HG03066 (cell line): ENCODE measurements around the gene LRWD1.
A peak's percentile ranks its signal among the peaks of the same experiment; 100 is the strongest.

Experiments used
- ATAC-seq: cut with Tn5 transposase; IDR thresholded peaks from one replicate; pipeline ENCODE4 v1.9.1; 2021; ENCODE audit warnings: low read depth; ENCODE audit not compliant: unreplicated experiment

LRWD1 gene

DNA sequence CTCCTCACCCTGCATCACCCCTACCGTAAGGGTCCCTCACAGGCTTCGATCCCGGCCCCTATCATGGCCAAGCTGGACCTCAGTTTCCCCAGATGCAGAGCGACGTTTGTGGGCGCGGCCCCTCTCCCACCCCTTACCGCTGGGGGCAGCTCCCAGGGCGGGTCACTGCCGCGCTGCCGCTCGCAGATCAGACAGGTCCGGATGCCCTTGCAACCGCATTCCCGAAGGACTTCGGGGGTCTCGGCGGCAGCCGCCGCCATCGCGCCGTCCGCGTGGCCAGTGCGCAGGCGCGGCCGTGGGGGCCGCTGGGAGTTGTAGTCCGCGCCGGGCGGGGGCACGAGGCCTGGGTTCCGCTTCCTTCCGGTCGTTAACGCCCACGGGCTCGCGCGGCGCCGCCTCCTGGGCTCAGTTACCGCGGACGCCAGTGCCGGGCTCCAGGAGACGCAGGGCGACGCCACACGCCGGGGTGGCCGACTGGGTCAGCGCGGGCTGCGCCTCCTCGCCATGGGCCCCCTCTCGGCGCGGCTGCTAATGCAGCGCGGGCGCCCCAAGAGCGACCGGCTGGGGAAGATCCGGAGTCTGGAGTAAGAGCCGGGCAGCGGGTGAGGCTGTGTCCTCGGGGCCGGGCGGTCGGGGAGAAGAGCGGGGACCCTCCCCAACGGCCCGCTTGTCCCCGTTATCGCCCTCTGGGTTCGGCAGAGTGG, at the start of gene LRWD1, which contains the start of gene ALKBH4:
Gene LRWD1, plus strand, starts transcription at position 408 of the 704 bp plus-strand sequence. Its CDS starts 97 bp downstream, at position 505.
Gene ALKBH4, minus strand, starts transcription at position 287 of the 704 bp plus-strand sequence. Its CDS starts 27 bp downstream, at position 260.
- ATAC-seq: peak; percentile 82

DNA sequence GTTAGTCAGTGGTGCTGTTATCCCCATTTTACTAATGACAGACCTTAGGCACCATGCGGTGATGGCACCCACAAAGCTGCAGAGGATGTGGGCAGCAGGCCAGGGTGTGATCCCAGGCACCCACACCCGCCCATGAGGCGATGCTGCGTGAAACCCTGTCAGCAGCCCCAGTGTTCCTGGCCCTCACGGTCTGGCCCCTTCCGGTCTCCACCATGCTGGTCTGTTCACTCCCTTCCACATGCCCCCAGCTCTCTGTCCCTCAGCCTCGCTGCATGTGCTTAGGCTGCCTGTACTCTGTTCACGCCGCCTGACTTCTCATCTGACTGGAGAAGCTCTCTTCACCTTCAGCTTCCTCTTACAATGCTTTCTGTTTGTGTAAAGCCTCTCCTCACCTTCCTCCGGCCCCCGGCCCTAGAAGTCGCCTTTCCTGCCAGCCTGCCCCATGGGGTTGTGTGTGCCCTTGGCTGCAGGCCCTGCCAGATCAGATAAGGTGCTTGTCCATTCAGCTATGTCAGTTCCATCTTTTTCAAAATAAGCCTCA, 49.0 kb upstream of the LRWD1 start:
- ATAC-seq: peak; percentile 50

GRCh38 chr7:102416406-102416805, 48.4 kb upstream of the LRWD1 start:
- ATAC-seq: no peak

GRCh38 chr7:102417105-102417504, 47.7 kb upstream of the LRWD1 start:
- ATAC-seq: no peak

GRCh38 chr7:102418592-102418991, 46.2 kb upstream of the LRWD1 start:
- no peak for ATAC-seq

DNA sequence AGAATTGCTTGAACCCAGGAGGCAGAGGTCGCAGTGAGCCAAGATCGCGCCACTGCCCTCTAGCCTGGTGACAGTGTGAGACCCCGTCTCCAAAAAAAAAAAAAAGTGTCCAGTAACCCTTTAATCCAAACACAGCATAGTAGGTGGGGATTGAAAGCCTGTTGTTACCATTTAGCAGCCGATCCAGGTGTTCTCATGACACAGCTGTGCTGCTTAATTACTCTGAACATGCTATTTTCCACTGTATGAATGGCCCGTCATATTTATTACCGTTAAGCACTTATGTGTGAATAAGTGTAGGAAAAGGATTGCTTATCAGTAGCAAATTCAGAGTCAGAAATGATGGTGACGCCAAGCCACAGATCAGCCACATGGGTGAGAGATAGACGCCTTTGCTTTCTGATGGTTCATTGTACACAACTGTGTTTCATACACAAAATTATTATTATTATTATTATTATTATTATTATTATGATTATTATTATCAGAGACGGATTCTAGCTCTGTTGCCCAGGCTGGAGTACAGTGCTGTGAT, 43.0 kb upstream of the LRWD1 start:
- no peak for ATAC-seq

- no peak for ATAC-seq
Measured at GRCh38 chr7:102424129-102424551, 40.6 kb upstream of the LRWD1 start.

DNA sequence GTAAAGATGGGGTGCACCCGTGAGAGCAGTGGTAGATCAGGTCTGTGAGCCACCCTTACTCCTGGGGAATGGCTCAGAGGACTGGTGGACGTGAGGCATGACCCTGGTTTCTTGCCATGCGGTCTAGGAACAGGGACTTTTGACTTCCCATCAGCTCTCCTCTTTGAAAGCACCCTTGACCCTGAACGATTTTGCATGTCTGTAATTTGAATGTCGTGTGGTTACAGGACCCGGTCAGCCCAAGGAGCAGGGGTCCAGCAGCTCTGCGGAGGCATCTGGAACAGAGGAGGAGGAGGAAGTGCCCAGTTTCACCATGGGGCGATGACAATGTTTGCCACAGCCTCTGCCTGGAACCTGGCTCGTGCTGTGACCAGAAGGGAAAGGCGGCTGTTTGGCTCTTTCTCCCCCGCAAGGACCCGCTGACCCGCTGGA, 40.0 kb upstream of the LRWD1 start:
- no peak for ATAC-seq

DNA sequence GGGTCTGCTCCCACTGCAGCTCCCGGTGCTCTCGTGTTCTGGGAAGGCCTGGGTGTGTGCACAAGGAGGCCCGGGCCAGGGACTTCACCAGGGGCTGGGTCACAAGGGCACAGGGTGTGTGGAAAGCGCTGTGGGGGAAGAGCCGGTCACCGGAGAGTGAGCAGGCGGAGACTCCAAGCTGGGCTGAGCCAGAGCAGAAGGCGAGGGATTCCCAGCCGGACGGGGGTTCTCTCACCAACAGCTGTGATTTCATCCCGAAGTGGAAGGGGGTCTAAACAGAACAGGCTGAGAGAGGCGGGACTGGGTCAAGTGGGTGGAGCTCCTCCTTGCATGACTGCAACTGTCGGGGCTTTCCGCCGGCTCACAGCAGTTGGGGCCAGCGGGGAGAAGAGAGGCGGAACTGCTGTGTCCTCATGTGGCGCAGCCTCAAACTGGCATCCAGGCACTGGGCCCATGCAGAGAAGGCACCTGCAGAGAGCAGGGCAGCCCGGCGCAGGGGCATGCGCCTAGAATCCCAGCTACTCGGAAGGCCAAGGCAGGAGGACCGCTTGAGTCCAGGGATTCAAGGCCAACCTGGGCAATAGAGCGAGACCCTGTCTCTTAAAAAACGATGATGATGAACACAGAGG, 39.0 kb upstream of the LRWD1 start:
- peak; percentile 59 for ATAC-seq

DNA sequence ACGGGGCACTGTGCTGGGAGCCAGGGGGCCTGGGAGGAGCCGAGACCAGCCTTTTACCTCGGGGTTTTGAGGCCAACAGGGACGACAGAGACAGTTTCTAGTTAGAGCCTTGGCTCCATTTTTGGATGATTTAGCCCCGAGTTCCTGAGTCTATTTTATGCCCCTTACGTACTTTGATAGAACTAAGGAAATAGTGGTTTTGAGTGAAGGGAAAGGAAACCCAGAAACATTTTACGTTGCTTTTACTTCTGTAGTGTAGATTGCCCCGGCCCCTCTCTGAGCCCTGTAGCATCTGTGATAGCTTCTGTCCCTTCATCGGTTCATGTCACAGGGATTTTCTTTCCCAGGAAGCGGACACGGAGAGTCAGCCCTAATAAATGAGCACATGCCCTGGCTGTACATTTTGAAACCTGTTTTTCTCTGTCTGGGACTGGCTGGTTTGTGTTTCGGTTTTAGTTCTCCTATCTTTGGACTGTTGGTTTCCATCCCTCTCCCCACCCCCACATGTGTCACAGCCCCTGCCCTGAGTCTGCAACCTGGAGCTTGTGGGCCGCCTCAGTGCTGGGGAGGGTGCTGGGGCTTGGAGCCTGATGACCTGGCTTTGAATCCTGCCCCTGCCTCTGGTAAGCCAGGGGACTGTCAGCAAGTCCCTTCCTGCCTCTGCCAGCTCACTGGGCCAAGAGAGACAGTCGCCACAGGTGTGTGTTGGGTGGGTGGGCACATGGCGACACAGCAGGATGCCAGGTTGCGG, 38.3 kb upstream of the LRWD1 start:
- peak; percentile 49 for ATAC-seq

- no peak for ATAC-seq
Measured at GRCh38 chr7:102427019-102427405, 37.8 kb upstream of the LRWD1 start.

DNA sequence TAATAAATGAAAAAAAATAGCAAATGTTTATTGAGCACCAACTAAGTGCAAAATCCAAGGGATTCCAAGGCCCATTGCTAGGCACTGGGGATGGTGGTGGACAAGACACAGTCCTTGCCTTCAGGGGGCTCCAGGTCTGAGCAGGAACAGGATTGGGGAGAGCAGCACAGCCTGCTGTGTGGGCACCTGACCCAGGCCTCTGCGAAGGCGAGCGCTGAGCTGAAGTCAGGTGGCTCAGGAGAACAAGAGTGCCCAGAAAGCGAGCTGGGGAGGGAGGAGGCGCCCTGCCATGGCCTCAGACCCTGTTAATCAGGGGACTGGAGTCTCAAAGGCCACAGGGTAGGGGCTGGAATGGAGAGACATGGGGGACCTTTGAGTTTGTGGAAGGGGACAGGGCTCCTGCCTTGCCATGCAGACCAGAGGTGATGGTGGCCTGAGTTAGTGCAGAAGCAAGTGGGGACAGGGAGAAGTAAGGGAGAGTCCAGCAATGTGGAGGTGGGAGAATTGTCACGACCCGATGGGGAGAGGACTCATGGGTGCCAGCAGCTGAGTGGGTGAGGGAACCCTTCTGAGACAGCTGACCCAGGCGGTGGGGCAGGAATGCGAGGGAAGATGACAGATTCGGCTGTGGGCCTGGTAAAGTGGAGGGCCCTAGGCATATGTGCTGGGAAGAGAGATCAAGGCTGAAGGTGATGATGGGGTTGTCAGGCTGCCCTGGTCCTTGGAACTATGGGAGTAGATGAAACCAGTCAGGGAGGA, 35.5 kb upstream of the LRWD1 start:
- no peak for ATAC-seq

DNA sequence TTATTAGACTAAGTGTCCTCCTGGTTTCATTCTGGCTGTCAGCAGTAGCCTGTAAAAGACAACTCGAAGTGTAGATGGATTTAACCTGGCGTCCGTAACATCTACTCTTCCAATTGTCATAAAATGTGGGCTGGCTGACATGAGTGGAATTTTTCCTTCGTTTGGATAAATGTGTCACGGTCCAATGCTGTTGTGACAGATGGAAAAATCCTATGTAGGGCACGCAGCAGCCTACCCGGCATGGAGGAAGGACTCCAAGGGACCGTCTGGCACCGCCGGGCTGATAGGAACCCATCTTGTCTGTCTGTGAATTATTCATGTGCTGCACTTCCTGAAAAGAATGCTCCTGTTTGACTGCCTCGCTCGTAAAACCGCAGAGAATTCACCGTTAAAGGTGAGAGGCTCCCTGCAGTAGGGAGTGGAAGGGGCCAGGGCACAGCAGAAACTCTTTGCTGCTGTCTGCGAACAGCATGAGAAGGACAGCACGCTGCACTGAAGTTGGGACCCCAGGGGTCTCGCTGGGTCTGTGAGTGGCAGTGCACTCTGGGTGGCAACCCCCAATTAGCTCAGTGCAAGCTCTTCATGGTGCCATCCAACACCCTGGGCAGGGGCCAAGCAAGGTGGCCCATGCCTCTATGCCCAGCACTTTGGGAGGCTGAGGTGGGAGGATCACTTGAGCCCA, 33.0 kb upstream of the LRWD1 start:
- no peak for ATAC-seq

GRCh38 chr7:102432442-102433218, 32.2 kb upstream of the LRWD1 start:
- ATAC-seq: peak; percentile 32

DNA sequence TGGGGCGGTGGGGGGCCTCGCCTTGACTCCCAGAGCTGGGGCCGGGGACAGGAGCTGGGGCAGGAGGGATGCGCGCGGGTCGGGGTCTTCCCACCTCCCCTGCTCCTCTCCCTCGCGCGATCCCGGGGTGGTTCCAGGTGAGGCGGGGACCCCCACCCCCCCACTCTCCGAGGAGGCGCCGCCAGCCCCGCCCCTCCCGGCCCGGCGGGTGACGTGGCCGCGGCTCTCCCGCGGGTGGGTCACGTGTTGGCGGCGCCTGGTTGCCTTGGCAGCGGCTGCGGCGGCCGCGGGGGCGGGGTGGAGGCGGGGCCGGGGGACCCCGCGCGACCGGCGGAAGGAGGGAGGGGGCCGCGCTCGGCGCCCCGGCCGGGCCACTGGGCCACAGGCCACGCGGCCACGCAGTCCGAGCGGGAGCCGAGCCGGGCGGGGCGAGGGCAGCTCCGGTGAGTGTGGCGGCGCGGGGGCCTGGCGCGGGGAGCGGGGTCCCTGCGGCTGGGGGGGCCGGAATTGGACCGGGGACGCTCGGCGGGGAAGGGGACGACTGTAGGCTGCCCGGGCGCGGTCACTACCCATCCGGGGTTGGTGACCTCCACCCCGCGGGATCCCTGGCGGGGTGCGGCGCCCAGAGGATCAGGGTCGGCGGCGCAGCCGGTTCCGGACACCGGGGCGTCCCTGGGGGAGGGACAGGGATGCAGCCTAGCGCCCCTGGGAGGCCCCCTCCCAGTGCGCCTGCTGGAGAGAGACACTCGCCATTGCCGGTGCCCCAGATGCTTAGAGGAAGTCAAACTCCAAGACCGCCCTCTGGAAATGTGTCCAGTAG, 31.4 kb upstream of the LRWD1 start, which contains the start of gene ORAI2:
Gene ORAI2, plus strand, starts transcription at position 357 of the 820 bp plus-strand sequence. CDS start 5,382 bp downstream, outside the sequence.
- ATAC-seq: peak; percentile 47

DNA sequence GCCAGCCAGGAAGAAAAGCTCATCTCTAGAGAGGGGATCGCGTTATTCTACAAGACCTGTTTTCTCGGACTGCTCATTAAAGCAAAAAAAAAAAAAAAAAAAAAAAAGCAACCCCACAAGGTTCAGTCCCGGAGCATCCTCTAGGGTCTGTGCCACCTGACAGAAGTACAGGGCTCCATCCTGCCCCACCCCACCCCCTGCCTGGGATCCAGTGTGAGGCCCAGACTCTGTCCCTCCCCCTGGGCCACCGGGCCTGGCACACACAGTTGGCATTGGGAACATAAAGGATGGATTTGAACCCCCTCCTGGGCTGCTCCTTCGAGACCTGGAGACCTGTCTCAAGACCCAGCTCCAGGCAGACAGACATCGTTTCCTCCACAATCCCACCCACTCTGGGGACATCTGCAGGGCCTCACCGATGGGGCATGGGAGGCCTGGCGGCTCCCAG, 30.7 kb upstream of the LRWD1 start:
- ATAC-seq: no peak

GRCh38 chr7:102436118-102436517, 28.7 kb upstream of the LRWD1 start:
- ATAC-seq: no peak
